Keratinocyte (primary cell): Measurements from ENCODE around the gene IGBP1.
"Not testable (repeated sequence)": the region's sequence is repeated elsewhere in the genome, so short reads cannot be mapped to it uniquely, and the experiment has no call there.

Source experiments
- EZH2 ChIP-seq: IDR thresholded peaks from one replicate; pipeline ENCODE4 v1.6.1; 2012; ENCODE audit warnings: inconsistent platforms, mild to moderate bottlenecking, low read length, moderate library complexity
- TF ChIP-seq, protein P1 (sequence below), 3 experiments: IDR thresholded peaks in 1 of 3; conservative IDR thresholded peaks in 1 of 3; optimal IDR thresholded peaks in 1 of 3; 2 replicates in 2 of 3; 3 replicates in 1 of 3; pipeline versions ENCODE3 to v1.5.1; 2011; ENCODE audit warnings: low read length in 3 of 3, mild to moderate bottlenecking in 3 of 3, moderate library complexity in 2 of 3, control low read depth in 1 of 3, inconsistent platforms in 1 of 3; ENCODE audit not compliant: insufficient read depth in 2 of 3; ENCODE audit errors: extremely low read depth in 1 of 3

DNA sequence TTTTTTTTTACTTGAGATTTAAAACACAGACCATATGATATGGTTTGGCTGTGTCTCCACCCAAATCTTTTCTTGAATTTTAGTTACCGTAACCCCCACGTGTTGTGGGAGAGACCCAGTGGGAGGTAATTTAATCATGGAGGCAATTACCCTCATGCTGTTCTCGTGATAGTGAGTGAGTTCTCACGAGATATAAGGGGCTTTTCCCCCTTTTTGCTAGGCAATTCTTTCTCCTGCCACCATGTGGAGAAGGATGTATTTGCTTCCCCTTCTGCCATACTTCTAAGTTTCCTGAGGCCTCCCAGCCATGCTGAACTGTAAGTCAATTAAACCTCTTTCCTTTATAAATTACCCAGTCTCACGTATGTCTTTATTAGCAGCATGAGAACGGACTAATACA, 76.3 kb downstream of the IGBP1 start:
- TF ChIP-seq, protein P1, sequence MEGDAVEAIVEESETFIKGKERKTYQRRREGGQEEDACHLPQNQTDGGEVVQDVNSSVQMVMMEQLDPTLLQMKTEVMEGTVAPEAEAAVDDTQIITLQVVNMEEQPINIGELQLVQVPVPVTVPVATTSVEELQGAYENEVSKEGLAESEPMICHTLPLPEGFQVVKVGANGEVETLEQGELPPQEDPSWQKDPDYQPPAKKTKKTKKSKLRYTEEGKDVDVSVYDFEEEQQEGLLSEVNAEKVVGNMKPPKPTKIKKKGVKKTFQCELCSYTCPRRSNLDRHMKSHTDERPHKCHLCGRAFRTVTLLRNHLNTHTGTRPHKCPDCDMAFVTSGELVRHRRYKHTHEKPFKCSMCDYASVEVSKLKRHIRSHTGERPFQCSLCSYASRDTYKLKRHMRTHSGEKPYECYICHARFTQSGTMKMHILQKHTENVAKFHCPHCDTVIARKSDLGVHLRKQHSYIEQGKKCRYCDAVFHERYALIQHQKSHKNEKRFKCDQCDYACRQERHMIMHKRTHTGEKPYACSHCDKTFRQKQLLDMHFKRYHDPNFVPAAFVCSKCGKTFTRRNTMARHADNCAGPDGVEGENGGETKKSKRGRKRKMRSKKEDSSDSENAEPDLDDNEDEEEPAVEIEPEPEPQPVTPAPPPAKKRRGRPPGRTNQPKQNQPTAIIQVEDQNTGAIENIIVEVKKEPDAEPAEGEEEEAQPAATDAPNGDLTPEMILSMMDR (optimal IDR thresholded peaks at IDR 0.05 in 1 of 3, IDR thresholded peaks at IDR 0.05 in 1 of 3, conservative IDR thresholded peaks at IDR 0.05 in 1 of 3; ENCODE audit: extremely low read depth in 1 of 3, insufficient read depth in 2 of 3, low read length in 3 of 3): not testable (repeated sequence)
- TF ChIP-seq EZH2: not testable (repeated sequence)
